ENCODE measurements around the gene ST14.
"Not testable (repeated sequence)": the region's sequence is repeated elsewhere in the genome, so short reads cannot be mapped to it uniquely, and the experiment has no call there.

The ST14 gene

GRCh38 chr11:130164221-130164570, 4.6 kb downstream of the ST14 start:
- DNase-seq (ENCODE audit: low read depth): no peak

DNA sequence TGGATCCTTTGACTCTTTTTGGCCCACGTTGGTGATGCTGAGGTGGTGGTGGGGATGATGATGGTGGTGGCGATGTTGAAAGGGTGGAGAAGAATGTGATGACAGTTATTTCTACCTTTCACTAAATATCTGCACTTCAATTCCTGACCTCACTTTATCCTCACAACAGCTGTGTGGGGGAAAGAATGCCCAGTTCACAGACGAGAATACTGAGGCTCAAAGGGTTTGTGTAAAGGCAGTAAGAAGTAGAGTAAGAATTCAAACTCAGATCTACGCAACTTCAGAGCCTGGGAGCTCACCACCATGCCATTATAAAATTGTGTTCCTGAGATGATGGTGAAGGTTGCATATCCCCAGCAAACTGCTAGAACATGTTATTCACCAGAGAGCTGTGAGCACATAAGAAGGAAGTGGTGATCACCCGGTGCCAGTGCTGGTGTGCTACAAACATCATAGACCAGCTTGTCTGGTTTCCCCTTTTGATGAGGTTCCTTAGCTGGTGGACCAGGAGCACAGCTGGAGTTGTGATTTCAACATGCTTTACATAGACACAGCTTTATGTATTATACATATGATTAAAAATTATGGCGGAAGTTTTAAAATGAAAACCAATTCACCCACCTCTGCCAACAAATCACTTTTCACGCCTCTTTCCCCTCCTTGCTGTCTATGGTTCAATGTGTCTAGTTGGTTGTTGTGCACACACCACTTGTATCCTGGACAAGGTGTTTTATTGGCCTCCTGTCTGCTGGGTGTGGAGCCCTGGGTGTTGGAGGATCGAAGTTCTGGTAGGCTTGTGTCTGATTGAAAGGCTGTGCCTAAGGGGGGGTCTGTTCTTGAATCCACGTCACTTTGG, 6.2 kb downstream of the ST14 start:
- no peak for DNase-seq (ENCODE audit: low read depth)

GRCh38 chr11:130166457-130166784, 6.8 kb downstream of the ST14 start:
- peak; percentile 79 for DNase-seq (ENCODE audit: low read depth)

DNA sequence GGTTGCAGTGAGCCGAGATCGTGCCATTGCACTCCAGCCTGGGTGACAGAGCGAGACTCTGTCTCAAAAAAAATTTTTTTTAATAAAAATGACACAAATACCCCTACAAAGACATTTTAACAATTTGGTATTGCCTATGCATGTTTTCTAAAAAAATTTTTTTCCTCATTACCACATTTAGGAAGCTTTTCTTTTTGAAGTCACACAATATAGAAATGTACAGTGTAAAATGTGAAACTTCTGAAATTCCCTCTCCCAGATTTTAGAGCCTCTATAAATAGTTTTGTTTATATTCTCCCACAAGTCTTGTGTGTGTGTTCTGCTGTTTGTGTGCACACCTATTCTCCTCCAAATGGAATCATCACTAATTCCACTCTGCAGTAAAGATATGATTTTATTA, 7.6 kb downstream of the ST14 start:
- no peak for DNase-seq (ENCODE audit: low read depth)

- no peak for DNase-seq (ENCODE audit: low read depth)
Observed at GRCh38 chr11:130168105-130168504, 8.5 kb downstream of the ST14 start.

DNA sequence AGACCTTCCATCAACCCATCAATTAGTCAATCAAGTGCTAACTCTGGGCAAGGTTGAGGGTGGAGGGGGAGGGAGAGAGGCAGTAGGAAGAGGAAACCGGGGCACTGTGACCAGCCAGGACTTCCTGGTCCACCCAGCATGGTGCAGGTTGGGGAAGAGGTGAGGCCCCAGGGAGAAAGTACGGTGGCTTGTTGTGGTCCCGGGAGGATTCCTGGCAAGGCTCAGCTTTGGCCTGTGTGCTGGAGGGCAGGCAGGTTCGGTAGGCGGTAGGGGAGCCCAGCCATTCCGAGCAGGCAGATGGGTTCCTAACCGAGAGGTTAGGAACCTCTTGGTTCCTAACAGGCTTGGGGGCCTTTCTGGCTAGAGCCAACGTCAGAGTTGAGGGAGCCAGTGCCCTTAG, 10.8 kb downstream of the ST14 start:
- DNase-seq (ENCODE audit: low read depth): no peak

DNA sequence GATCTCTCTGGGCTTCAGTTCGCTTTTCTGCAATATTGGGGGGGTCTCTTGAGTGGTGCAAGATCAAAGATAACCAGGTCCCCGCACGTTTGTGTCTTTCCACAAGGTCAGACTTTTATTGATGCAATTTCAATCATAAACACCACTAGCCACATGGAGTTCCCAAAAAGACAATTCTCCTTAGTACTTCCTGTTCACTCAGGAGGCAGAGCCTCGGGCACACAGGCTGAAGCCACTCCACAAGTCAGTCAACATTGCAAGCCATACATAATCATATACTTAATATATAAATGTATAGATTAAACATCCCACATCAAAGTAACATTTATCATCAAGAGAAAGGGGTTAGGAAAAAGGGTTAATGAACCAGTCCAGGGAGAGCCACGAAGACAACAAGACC, 12.0 kb downstream of the ST14 start:
- DNase-seq (ENCODE audit: low read depth): no peak

DNA sequence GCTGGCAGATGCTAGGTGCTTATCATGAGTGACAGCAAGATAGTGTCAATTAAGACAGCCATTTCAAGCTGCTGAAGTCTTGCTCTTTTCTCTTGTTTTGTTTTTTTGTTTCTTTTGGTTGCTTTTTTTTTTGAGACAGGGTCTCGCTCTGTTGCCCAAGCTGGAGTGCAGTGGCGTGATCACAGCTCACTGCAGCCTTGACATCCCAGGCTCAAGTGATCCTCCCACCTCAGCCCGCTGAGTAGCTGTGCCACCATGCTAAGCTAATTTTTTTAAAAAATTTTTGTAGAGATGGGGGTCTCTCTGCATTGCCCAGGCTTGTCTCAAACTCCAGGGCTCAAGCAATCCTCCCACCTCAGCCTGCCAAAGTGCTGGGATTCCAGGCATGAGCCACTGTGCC, 12.4 kb downstream of the ST14 start:
- DNase-seq (ENCODE audit: low read depth): not testable (repeated sequence)

GRCh38 chr11:130174642-130175041, 15.1 kb downstream of the ST14 start:
- no peak for DNase-seq (ENCODE audit: low read depth)

DNA sequence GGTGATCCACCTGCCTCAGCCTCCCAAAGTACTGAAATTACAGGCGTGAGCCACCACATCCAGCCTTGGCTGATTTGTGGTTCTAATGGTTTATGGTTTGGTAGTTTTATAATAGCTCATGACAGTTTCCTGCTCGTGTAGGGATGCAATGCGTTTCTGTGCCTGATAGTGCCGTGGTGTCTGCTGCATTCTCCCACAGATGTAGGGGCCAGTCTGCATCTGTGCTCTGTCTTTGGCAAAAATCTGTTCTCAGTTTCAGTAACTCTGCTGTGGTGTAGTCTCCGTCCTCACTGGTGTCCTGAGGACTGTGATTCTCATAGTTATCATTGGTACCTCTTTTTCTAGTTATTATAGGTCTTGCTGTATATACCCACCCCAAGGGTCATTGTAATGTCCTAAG, 16.3 kb downstream of the ST14 start:
- DNase-seq (ENCODE audit: low read depth): no peak

GRCh38 chr11:130177782-130178181, 18.2 kb downstream of the ST14 start:
- no peak for DNase-seq (ENCODE audit: low read depth)

DNA sequence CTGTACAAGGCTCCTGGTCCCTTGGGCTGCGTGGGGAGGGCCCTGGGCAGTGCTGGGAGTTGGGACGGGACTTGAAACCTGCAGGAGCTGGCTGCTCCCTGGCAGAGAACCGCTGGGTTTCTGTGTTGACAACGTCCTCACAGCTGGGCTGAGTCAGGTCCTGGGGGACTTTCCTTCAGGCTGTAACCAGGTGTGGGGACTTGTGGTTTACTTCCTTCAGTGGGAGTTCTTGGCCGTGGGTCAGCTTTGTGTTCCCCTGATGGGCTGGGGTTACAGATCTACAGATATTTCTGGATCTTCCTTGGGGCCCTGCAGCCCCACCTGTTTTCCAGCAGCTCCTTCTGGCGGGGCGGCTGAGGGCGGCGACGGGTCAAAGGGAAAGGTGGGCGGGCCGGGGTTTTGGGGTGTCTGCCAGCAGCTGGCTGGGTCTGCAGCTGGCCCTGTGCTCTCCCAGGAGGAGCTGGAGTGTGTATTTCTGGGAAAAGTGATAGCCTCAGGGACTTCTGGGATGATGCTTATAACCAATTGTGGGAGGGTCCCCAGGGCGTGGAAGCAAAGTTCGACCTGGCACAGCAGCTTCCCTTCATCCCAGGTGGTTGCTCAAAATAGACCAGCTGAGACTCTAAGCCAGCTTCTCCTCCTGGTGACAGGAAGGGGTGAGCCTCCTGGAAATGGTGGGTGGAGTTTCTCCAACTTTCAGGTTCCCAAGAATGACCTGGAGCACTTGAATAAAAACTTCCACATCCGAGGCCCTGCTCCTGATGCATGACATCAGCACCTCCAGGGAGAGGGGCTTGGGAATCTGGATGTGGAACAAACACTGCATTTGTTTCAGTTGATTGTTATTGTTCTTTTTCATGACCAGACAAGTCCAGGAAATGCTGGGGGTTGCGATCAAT, 19.1 kb downstream of the ST14 start:
- no peak for DNase-seq (ENCODE audit: low read depth)

GRCh38 chr11:130179396-130180306, 20.1 kb downstream of the ST14 start:
- DNase-seq (ENCODE audit: low read depth): no peak

- DNase-seq (ENCODE audit: low read depth): no peak
Observed at GRCh38 chr11:130180491-130180890, 20.9 kb downstream of the ST14 start.

- no peak for DNase-seq (ENCODE audit: low read depth)
Observed at GRCh38 chr11:130180896-130181294, 21.3 kb downstream of the ST14 start.

DNA sequence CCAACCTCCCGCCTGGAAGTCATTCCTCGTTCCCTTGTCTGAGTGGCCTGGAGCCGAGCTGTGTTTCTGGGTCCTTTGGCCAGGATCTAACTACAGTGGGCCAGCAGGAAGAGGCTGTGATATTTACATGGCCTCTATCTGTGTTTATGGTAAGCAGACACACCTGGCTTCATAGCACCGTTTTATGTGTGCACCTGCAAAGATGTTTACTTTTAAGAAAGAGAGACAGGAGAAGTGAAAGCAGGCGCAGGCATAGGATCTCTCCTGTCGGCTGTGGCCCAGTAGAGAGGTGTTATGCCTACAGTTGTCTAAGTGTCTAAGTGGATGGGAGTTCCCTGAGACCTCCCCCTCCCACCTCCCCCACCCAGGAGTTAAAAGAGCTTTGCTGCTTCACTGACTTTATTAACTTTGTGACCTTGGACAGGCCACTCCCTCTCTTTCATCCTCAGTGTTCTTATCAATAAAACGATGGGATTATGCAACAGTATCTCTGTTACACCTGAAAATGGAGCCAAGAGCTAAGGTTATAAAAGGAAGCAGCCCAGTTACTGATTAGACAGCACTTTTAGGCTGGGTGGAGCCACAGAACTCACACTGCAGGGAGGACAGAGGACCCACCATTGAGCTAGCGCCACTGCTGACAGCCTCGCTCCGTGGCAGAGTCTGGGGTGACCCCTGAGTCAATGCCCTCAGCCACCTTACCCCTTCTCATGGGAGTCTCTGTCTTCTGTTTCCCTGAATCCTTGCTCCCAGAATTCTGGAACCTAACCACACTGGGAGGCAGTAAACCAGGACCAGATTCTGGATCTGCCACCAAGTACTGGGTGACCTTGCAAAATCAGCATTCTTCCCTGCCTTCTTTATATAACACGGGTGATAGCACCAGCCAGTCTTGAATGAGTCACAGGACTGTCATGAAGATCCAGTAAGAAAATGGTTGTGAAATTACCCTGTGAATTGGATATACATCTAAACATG, 22.0 kb downstream of the ST14 start:
- peak; percentile 51 for DNase-seq (ENCODE audit: low read depth)

GRCh38 chr11:130183878-130184610, 24.5 kb downstream of the ST14 start:
- no peak for DNase-seq (ENCODE audit: low read depth)

DNA sequence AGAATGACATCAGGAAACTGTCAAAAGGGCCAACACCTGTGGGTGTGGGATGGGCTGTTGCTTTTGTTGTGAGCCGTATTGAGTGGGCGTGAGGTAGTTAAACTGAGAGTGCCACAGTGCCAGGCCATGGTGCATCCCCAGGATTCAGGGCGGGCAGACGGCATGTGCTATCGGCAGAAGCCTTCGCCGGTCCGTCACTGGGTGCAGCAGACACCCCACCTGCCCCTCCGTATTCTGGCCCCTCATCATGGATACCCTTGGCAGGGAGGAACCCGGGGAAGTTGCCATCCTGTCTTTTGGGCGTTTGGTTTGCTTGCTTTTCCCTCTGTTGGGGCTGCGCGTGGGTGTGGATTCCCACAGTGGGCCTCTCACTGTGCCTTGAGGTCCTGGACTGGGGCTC, 27.5 kb downstream of the ST14 start:
- DNase-seq (ENCODE audit: low read depth): no peak

DNA sequence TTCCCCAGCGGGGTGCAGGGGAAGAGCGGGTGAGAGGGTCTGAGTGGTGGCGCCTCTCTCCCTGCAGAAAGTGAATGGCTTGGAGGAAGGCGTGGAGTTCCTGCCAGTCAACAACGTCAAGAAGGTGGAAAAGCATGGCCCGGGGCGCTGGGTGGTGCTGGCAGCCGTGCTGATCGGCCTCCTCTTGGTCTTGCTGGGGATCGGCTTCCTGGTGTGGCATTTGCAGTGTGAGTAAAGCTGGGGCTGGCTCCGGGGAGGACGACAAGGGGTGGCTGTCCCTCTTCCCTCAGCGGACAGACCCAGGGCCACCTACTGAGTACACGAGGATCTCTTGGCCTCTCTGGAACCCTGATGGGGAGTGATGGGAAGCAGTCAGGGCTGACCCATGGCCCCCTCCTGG, 28.5 kb downstream of the ST14 start:
- DNase-seq (ENCODE audit: low read depth): no peak

DNA sequence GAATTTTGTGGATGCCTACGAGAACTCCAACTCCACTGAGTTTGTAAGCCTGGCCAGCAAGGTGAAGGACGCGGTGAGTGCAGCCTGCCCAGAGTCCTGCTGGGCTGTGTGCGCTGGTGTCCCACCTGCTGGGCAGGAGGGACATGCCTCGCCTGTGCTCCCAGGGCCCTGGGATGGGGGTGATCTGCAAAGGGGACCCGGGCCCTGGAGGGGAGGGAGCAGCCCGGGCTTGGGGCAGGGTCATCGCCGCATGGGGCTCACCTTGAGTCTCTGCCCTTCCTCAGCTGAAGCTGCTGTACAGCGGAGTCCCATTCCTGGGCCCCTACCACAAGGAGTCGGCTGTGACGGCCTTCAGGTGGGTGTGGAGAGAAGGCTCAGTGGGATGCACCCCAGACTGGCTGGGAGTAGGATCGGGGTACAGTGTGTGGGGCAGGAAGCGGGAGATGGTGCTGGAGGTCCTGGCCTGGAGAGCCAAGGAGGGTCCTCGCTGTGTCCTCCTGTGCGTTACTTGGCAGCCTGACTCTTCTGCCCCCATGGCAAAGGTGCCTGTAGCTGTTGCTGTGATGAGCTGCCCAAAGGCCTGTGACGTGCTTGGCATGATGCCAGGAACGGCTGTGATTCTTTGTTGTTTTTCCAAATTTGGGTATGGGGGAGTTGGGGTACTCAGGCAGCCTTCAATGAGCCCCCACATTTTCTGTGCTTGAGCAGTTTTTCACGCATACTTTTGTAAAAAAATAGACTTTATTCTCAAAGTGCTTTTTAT, 29.2 kb downstream of the ST14 start:
- DNase-seq (ENCODE audit: low read depth): no peak
